GM12873 (cell line): ENCODE results near the gene MLANA.

Experiments
- TF ChIP-seq, protein P1 (sequence below): IDR thresholded peaks from 2 replicates; pipeline ENCODE4 v1.5.1; 2012; ENCODE audit warnings: low read depth, mild to moderate bottlenecking, moderate library complexity, low read length, control low read depth; ENCODE audit not compliant: insufficient read depth; ENCODE audit errors: missing control alignments

The MLANA gene

DNA sequence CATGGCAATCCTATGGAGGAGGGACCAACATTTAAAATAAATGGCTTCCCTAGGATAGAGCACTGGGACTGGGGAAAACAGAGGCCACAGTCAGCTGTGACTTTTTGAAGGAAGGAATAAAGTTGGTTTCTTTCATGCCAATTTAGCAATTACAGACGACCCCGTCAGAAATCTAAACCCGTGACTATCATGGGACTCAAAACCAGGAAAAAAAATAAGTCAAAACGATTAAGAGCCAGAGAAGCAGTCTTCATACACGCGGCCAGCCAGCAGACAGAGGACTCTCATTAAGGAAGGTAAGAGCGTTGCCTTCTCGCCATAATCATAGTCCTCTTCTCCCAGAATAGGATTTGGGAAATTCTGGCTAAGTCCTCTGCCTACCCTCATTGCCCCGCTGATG lies at the start of gene MLANA:
Gene MLANA (plus strand): TSS at position 249 of the 400 bp plus-strand sequence. CDS start 1,586 bp downstream, outside the sequence.
- TF ChIP-seq, protein P1, sequence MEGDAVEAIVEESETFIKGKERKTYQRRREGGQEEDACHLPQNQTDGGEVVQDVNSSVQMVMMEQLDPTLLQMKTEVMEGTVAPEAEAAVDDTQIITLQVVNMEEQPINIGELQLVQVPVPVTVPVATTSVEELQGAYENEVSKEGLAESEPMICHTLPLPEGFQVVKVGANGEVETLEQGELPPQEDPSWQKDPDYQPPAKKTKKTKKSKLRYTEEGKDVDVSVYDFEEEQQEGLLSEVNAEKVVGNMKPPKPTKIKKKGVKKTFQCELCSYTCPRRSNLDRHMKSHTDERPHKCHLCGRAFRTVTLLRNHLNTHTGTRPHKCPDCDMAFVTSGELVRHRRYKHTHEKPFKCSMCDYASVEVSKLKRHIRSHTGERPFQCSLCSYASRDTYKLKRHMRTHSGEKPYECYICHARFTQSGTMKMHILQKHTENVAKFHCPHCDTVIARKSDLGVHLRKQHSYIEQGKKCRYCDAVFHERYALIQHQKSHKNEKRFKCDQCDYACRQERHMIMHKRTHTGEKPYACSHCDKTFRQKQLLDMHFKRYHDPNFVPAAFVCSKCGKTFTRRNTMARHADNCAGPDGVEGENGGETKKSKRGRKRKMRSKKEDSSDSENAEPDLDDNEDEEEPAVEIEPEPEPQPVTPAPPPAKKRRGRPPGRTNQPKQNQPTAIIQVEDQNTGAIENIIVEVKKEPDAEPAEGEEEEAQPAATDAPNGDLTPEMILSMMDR, result no peak

GRCh38 chr9:5841771-5842573 lies 48.7 kb upstream of the MLANA start:
- TF ChIP-seq, protein P1, result no peak

DNA sequence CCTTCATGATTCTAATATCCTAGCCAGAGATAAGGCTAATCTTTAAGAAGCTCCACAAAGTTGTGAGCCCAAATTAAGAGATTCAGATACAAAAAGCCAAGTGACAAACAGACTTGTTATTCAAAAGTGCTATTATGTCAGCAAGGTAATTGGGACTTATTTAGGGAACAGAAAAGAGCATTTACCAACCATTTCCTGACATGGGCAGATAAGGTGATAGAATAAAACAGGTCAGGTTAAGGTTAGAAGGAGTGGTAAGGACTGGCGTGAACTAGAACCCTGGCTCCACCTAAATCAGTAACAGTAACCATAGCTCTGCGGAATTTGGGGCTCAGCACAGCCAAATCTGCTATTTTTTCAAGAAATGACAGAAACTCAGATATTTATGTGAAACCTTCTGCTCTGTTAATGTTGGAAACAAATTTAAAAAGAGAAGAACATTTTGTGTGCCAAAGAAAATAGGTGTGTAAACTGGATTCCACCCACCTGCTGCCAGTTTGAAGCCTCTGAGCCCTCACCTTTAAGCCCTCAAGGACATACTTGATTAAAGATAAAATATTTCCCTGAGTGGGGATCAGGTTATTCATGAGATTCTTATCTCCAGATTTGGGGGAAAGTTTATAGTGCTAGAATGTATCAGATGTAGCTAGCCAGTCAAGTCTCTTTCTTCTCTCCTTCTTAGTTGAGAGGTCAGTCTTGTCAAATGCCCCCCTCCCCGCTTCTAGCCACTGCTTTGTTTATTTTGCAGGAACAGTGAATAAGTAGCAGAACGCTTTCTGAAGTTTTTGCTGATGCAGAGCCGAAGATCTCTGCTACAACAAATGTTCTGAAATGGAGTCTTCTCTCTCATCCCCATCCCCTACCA lies 47.5 kb upstream of the MLANA start:
- TF ChIP-seq, protein P1, result no peak

DNA sequence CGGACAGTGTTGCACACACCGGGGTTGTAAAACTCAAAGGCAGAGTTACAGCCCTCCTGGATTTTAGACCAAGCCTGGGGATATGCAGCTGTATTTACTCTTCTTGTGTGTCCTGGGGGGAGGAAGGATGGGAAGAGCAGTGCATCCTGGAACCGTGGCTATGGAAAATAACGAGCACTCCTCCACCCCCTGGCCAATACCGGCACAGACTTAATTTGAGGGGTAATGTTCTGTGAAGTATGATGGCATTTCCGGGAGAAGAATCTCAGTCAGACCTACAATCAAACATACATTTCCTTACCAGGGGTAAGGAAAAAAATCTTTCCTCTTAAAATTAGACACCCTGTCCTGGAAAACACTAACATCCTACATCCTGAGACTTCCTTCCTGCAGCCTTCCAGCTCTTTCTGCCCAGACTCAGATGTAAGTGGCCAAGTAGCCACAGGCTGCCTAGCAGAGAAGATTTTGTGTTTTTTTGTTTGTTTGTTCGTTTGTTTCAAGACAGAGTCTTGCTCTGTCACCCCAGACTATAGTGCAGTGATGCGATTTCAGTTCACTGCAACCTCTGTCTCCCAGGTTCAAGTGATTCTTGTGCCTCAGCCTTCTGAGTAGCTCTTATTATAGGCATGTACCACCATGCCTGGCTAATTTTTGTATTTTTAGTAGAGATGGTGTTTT lies 46.8 kb upstream of the MLANA start:
- TF ChIP-seq, protein P1, result no peak

DNA sequence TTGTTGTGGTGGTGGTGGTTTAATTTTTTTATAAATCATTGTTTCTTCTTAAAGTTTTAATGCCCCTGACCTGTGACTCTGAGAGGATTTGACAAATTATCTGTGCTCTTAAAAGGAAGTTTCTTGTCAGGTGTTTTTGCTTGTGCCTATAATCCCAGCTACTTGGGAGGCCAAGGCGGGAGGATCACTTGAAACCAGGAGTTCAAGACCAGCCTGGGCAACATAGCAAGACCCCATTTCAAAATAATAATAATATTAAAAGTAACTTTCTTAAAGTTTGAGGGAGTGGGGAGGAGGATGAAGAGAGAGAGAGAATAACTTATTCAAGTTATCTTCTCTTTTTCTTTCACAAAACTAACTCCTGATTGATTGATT lies 45.5 kb upstream of the MLANA start:
- TF ChIP-seq, protein P1, result no peak

DNA sequence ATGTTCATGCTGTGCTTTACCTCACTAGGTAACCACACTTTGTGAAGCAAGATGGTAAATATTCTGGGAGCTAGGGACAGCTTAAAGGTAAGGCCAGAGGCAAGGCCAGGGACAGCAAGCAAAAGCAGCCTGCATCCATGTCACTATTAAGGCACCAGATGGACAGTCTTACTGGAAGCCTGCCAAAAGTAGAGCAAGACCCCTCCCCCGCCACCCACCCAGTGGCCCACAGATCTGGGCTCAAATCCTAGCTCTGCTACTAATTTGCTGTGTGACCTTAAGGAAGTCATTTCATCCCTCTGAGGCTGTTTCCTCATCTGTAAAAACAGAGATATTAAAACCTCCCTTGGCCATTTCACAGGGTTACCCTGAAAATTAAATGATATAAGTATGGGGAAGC lies 44.6 kb upstream of the MLANA start:
- TF ChIP-seq, protein P1, result no peak

- TF ChIP-seq, protein P1, result no peak
Observed at GRCh38 chr9:5846501-5846921, 44.2 kb upstream of the MLANA start.
